Skeletal muscle tissue (tissue), 4 donors: ENCODE results near the gene ZNF195. TPM values are rescaled to one million over a fixed set of nuclear protein-coding genes. Genes with fewer than 3 reads are reported as not detected.
"Not testable (repeated sequence)": the region's sequence is repeated elsewhere in the genome, so short reads cannot be mapped to it uniquely, and the experiment has no call there.

Experiments
- H3K27ac ChIP-seq: one replicate; pipeline ENCODE4 v1.7.0; 2013; ENCODE audit warnings: mild to moderate bottlenecking, low read depth, low read length, inconsistent platforms
- H3K27me3 ChIP-seq, 3 donors: one replicate each; pipeline ENCODE4 v1.7.0; 2013; ENCODE audit warnings: low read length in 3 of 3; ENCODE audit not compliant: control insufficient read depth in 3 of 3, insufficient read depth in 3 of 3
- H3K36me3 ChIP-seq, 3 donors: one replicate each; pipeline ENCODE4 v1.7.0; 2013; ENCODE audit warnings: low read length in 3 of 3; ENCODE audit not compliant: control insufficient read depth in 3 of 3, insufficient read depth in 3 of 3
- H3K4me1 ChIP-seq, 3 donors: one replicate each; pipeline ENCODE4 v1.7.0; 2013; ENCODE audit warnings: low read length in 3 of 3, mild to moderate bottlenecking in 3 of 3; ENCODE audit not compliant: control insufficient read depth in 3 of 3, insufficient read depth in 3 of 3
- H3K4me3 ChIP-seq, 3 donors: one replicate each; pipeline ENCODE4 v1.7.0; 2013; ENCODE audit warnings: low read length in 3 of 3
- H3K9ac ChIP-seq, 3 donors: one replicate each; pipeline ENCODE4 v1.7.0; 2013; ENCODE audit warnings: low read length in 3 of 3, mild to moderate bottlenecking in 3 of 3, moderate library complexity in 2 of 3, low read depth in 1 of 3
- H3K9me3 ChIP-seq, 3 donors: one replicate each; pipeline ENCODE4 v1.7.0; 2013; ENCODE audit warnings: low read length in 3 of 3; ENCODE audit not compliant: control insufficient read depth in 3 of 3
- total RNA-seq: library from RNA; depleted of rRNA; stranded (reverse); fragments of >200 nt; gene quantifications from one replicate; pipeline ENCODE4 v1.2.3, GENCODE V29; 2014
- donor health status: Osteomylitis.

ZNF195 gene
- total RNA-seq, 1 donor from 2014 or later: 9.4 TPM

DNA sequence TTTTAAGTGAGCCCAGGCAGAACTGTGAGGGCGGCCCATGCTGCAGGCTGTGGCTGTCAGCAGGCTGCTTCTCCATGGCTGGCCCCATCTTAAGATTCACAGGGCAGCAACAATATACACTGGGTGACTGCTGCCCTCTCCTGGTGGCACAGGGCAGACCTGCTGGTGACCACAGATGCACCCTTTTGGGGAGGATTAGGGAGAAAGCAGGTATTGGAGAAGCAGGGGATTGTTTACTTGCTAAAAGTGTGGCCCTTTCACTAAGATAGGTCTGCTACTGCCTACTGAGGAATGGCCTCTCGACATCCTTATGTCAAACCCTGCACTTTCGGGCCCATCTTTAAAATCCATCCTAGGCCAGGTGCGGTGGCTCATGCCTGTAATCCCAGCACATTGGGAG lies 38.1 kb upstream of the ZNF195 start:
- H3K4me3 ChIP-seq, H3K27ac ChIP-seq, H3K4me1 ChIP-seq, H3K27me3 ChIP-seq, H3K36me3 ChIP-seq, H3K9ac ChIP-seq, H3K9me3 ChIP-seq: not testable (repeated sequence)

DNA sequence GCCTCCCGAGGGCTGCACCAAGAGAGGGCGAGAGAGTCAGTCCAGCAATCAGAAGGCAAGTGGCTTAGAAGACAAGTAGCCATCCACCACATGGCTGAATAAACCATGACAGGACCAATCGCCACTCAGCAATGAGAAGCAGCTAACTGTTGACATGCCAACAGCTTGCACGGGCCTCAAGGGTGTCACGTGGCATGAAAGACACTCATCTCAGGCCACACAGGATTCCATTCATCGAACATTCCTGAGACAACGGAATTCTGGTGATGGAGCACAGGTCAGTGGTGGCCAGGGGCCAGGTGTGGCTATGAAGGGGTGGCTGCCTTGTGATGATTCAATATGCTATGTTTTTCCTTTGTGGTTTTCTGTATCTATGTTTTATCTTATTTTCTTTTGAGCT lies 36.4 kb upstream of the ZNF195 start:
- not testable (repeated sequence) for H3K4me1 ChIP-seq, H3K4me3 ChIP-seq, H3K9me3 ChIP-seq, H3K27me3 ChIP-seq, H3K9ac ChIP-seq, H3K27ac ChIP-seq, H3K36me3 ChIP-seq

GRCh38 chr11:3413666-3414065 lies 34.7 kb upstream of the ZNF195 start:
- H3K4me1 ChIP-seq, H3K27ac ChIP-seq, H3K4me3 ChIP-seq, H3K27me3 ChIP-seq, H3K36me3 ChIP-seq, H3K9ac ChIP-seq, H3K9me3 ChIP-seq: not testable (repeated sequence)

- no peak overlapping the region for H3K9ac ChIP-seq
- no peaks in the 10 kb centered on the region for H3K9me3 ChIP-seq
- no peaks in the 10 kb centered on the region for H3K4me1 ChIP-seq
- no peak overlapping the region for H3K4me3 ChIP-seq
- H3K27ac ChIP-seq: no peak overlapping the region
- peaks cover 0 to 3% (median 0%) of the 10 kb centered on the region in 3 donors for H3K27me3 ChIP-seq
- H3K36me3 ChIP-seq: no peaks in the 10 kb centered on the region
These were observed 33.9 kb upstream of the ZNF195 start for GRCh38 chr11:3412837-3413236.

GRCh38 chr11:3408722-3409121 lies 29.8 kb upstream of the ZNF195 start:
- H3K9me3 ChIP-seq: not testable (repeated sequence)

GRCh38 chr11:3408058-3408605 lies 29.2 kb upstream of the ZNF195 start:
- H3K4me3 ChIP-seq, H3K27me3 ChIP-seq, H3K27ac ChIP-seq, H3K36me3 ChIP-seq, H3K9me3 ChIP-seq, H3K9ac ChIP-seq, H3K4me1 ChIP-seq: not testable (repeated sequence)

More at GRCh38 chr11:3408722-3409121, 29.8 kb upstream of the ZNF195 start:
- H3K27ac ChIP-seq, H3K27me3 ChIP-seq, H3K9ac ChIP-seq, H3K4me3 ChIP-seq, H3K36me3 ChIP-seq, H3K4me1 ChIP-seq: not testable (repeated sequence)

DNA sequence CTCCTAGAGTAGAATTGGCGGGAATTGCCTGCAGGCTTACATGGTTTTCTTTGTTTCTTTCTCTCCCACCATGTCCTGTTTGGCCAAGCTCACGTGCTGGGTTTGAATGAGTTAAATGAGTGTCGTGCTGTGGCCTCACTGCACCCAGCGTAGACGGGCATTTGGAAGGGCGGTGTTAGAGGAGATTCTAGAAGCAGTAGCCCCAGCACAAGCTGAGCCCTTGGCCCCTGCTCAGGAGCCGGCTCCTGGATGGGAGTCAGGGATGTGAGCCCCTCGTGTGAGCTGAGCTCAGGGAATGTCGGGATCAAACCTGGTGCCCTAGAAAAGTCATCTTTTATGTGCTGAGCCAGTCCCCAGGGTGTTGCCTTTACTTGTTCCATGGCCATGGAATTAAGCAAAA lies 28.0 kb upstream of the ZNF195 start:
- not testable (repeated sequence) for H3K36me3 ChIP-seq, H3K4me1 ChIP-seq, H3K4me3 ChIP-seq, H3K9me3 ChIP-seq, H3K9ac ChIP-seq, H3K27ac ChIP-seq, H3K27me3 ChIP-seq

DNA sequence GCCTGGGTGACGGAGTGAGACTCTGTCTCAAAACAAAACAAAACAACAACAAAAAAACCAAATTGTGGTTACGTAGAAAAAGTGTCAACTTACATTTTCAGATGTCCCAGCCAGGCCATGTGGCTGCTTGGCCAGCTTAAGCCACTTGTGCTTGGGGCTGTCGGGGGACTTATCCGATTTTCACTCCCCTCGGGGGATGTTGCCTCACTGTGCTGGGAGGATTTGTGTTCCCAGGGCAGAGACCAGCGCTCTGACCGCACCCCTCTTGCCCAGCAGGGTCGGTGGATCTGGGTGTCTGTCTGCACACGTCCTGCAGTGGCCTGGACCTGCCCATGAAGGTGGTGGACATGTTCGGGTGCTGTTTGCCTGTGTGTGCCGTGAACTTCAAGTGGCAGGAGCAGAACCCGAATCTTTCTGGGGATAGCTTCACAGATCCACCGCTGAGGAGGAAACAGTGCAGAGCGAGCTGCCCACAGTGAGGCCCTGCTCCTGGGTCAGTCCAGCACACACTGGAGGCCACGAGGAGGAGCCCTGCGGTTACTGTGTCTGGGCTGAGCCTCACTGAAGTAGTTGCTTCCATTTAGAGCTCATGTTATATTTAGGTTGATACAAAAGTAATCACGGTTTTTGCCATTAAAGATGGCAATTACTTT lies 27.4 kb upstream of the ZNF195 start:
- H3K36me3 ChIP-seq, H3K27ac ChIP-seq, H3K27me3 ChIP-seq, H3K4me3 ChIP-seq, H3K9ac ChIP-seq, H3K9me3 ChIP-seq, H3K4me1 ChIP-seq: not testable (repeated sequence)

GRCh38 chr11:3404076-3404925 lies 25.4 kb upstream of the ZNF195 start:
- H3K4me3 ChIP-seq, H3K9ac ChIP-seq, H3K36me3 ChIP-seq, H3K27ac ChIP-seq, H3K27me3 ChIP-seq, H3K9me3 ChIP-seq, H3K4me1 ChIP-seq: not testable (repeated sequence)

- H3K4me3 ChIP-seq, H3K4me1 ChIP-seq, H3K27ac ChIP-seq, H3K9ac ChIP-seq, H3K36me3 ChIP-seq, H3K9me3 ChIP-seq, H3K27me3 ChIP-seq: not testable (repeated sequence)
These were observed 23.9 kb upstream of the ZNF195 start for GRCh38 chr11:3402861-3403250.
